Sigmoid colon (tissue), 7 donors: ENCODE data around the gene CHAT. TPM values are rescaled to one million over a fixed set of nuclear protein-coding genes. Genes with fewer than 3 reads are reported as not detected.

ENCODE experiments used
- DNase-seq: peaks from one replicate; pipeline ENCODE4 v3.0.0-alpha.2; 2019
- H3K27ac ChIP-seq, 4 donors: fragments of 200-600 bp; sonication (generic); one replicate each; pipeline ENCODE4 v1.5.1; 2016 to 2019; ENCODE audit warnings: mild to moderate bottlenecking in 1 of 4
- H3K27me3 ChIP-seq, 3 donors: fragments of 200-600 bp; sonication (generic); one replicate each; pipeline ENCODE4 v1.5.1; 2019; ENCODE audit warnings: mild to moderate bottlenecking in 1 of 3
- H3K36me3 ChIP-seq, 4 donors: fragments of 200-600 bp; sonication (generic); one replicate each; pipeline ENCODE4 v1.5.1; 2016 to 2019
- H3K4me1 ChIP-seq, 4 donors: fragments of 200-600 bp; sonication (generic); one replicate each; pipeline ENCODE4 v1.5.1; 2017 to 2019
- H3K4me3 ChIP-seq, 4 donors: fragments of 200-600 bp; sonication (generic); one replicate each; pipeline ENCODE4 v1.5.1; 2017 to 2019; ENCODE audit warnings: mild to moderate bottlenecking in 2 of 4, moderate library complexity in 1 of 4
- H3K9me3 ChIP-seq, 4 donors: fragments of 200-600 bp in 3 of 4; sonication (generic) in 3 of 4; one replicate each; pipeline versions ENCODE4 v1.5.1 to v1.6.1; 2013 to 2019
- EP300 ChIP-seq, 4 donors: sonication (generic); formaldehyde crosslinking; IDR thresholded peaks; one replicate each; pipeline ENCODE4 v1.6.1; 2017; ENCODE audit warnings: antibody characterized with exemption in 4 of 4
- POLR2A ChIP-seq, 2 donors: fragments of 450-650 bp; IDR thresholded peaks; one replicate each; pipeline ENCODE4 v1.6.1; 2016; ENCODE audit warnings: antibody characterized with exemption in 2 of 2, mild to moderate bottlenecking in 2 of 2, moderate library complexity in 2 of 2
- POLR2AphosphoS5 ChIP-seq, 4 donors: sonication (generic); formaldehyde crosslinking; IDR thresholded peaks; one replicate each; pipeline ENCODE4 v1.6.1; 2017; ENCODE audit warnings: antibody characterized with exemption in 4 of 4
- WGBS, 2 donors: extraction: QIAGEN DNeasy Blood & Tissue Kit; methylation state at CpG; one replicate each; pipeline ENCODE4 v1.1.7; 2013; 5-methylcytosine and 5-hydroxymethylcytosine counted together
- intact Hi-C: fragments of 100-400 bp; cut with DNase I; formaldehyde crosslinking; loops from one replicate; pipeline ENCODE4 v1.15.1; 2023
- polyA plus RNA-seq, 3 donors: library from polyadenylated mRNA; stranded (reverse); fragments of 200-250 nt; gene quantifications; one replicate each; pipeline ENCODE4 v1.2.3, GENCODE V29; 2013
- total RNA-seq, 4 donors: library from RNA; depleted of rRNA; stranded (reverse); fragments of >200 nt; gene quantifications; one replicate each; pipeline ENCODE4 v1.1.0, GENCODE V29; 2016
- TF ChIP-seq, protein P1 (sequence below), 4 experiments: fragments of 450-650 bp in 3 of 4; fragments of 200-600 bp in 1 of 4; IDR thresholded peaks; one replicate each; pipeline ENCODE4 v1.5.1; 2016 to 2019; ENCODE audit warnings: antibody characterized with exemption in 4 of 4, mild to moderate bottlenecking in 3 of 4, moderate library complexity in 2 of 4
- donor health status: healthy with polysubstance abuse.
- donor health status: Bipolar disorder and iron deficiency.
- donor health status: healthy.

Gene CHAT
- total and polyA plus RNA-seq, 7 donors, result 0.41 to 0.57 TPM; not detected in 5

DNA sequence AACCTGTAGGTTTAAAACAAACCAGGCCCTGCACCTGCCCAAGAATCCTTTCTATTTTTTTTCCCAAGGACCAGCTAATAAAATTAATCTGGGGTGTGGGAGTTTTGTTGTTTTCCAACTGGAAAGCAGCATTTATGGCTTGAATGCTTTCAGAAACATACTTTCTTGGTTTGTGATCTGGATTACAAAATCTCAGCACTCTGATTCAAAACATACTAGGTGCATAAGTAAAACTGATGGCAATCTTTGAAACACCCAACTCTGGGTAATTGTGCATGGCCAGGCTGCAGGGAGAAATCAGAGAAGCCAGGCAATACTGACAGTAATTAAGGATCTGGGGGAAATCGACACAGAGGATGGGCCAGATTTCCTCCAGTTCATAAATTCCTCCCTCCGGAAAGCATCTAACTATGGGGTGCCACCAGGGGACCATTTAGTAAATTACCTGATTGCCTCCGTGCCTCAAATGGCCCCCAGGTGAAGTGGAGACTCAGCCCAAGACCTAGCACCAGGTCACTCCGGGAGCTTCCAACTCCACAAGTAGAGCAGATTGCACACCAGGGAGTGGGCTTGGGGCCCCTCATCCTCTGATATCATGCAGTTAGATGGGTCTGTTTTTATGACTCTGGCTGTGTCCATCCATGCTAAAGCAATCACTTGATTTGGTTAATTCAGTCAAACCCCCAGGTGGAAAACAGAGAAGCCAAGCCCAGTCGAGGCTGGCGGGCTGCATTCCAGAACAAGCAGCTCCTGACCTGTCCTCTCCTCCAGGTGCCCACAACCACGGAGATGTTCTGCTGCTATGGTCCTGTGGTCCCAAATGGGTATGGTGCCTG lies 50.4 kb downstream of the CHAT start:
- Histone ChIP-seq H3K9me3 (no peaks in the 10 kb centered on the region), H3K27ac (no peak overlapping the region), H3K4me1 (no peaks in the 10 kb centered on the region), H3K36me3 (no peaks in the 10 kb centered on the region), H3K4me3 (no peak overlapping the region), H3K27me3 (no peaks in the 10 kb centered on the region)
- no peak for DNase-seq
- TF ChIP-seq POLR2A (IDR thresholded peaks at IDR 0.05), result no peak
- TF ChIP-seq, protein P1, sequence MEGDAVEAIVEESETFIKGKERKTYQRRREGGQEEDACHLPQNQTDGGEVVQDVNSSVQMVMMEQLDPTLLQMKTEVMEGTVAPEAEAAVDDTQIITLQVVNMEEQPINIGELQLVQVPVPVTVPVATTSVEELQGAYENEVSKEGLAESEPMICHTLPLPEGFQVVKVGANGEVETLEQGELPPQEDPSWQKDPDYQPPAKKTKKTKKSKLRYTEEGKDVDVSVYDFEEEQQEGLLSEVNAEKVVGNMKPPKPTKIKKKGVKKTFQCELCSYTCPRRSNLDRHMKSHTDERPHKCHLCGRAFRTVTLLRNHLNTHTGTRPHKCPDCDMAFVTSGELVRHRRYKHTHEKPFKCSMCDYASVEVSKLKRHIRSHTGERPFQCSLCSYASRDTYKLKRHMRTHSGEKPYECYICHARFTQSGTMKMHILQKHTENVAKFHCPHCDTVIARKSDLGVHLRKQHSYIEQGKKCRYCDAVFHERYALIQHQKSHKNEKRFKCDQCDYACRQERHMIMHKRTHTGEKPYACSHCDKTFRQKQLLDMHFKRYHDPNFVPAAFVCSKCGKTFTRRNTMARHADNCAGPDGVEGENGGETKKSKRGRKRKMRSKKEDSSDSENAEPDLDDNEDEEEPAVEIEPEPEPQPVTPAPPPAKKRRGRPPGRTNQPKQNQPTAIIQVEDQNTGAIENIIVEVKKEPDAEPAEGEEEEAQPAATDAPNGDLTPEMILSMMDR (IDR thresholded peaks at IDR 0.05), result no peak
- TF ChIP-seq POLR2AphosphoS5 (IDR thresholded peaks at IDR 0.05), result no peak
- TF ChIP-seq EP300 (IDR thresholded peaks at IDR 0.05), result no peak
- intact Hi-C loops, result no loop called here
- WGBS, 2 donors, result 75 to 79% methylated on average over 7 of the region's 7 CpGs

DNA sequence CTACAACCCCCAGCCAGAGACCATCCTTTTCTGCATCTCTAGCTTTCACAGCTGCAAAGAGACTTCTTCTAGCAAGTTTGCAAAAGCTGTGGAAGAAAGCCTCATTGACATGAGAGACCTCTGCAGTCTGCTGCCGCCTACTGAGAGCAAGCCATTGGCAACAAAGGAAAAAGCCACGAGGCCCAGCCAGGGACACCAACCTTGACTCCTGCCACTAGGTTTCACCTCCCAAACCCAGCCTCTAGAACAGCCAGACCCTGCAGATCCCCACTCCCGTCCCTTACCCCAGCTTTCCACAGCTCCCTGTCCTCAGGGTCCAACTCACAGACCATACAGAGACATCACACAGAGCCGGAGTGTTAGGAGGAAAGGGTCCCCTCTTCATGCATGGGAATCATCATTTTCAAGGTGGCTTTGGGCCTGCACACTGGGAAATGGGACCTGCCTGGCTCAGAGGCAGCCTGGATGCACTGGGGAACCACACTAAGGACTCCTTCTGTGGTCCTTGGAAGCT lies 51.1 kb downstream of the CHAT start:
- no peak for DNase-seq
- Histone ChIP-seq H3K4me3 (no peak overlapping the region), H3K27ac (no peak overlapping the region), H3K4me1 (no peaks in the 10 kb centered on the region), H3K27me3 (no peaks in the 10 kb centered on the region), H3K36me3 (no peaks in the 10 kb centered on the region), H3K9me3 (no peaks in the 10 kb centered on the region)
- intact Hi-C loops, result no loop called here
- 77 to 85% methylated on average over 4 of the region's 4 CpGs for WGBS, 2 donors
- no peak for TF ChIP-seq POLR2AphosphoS5 (IDR thresholded peaks at IDR 0.05)
- no peak for TF ChIP-seq POLR2A (IDR thresholded peaks at IDR 0.05)
- TF ChIP-seq, protein P1 (IDR thresholded peaks at IDR 0.05), result no peak
- TF ChIP-seq EP300 (IDR thresholded peaks at IDR 0.05), result no peak

DNA sequence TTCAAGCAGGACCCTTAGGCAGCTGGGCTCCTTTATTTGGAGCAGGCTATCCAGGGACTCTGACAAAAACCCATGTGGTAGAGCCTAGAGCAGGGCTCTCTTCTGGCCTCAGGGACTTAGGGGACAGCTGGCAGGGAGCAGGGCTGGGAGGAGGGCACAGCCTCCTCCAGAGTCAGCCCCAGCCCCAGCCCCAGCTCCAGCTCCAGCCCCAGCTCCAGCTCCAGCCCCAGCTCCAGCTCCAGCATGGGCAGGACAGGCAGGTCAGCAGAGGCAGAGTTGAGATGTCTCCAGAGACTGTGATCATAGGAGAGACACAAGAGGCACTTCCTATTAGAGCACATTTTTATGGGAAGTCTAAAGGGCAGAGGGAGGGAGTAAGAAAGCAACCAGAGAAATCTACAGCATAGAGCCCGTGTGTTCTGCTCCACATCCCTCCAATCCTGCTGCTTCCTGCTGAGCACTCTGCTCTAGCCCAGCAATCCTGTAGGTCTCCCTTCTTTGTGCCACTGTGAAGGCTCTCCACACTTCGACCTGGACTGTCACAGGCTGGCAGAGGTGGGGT lies 52.3 kb downstream of the CHAT start:
- no peaks in the 10 kb centered on the region for H3K4me1 ChIP-seq
- peaks cover 0 to 4% (median 0%) of the 10 kb centered on the region in 4 donors for H3K9me3 ChIP-seq
- H3K27me3 ChIP-seq, result no peaks in the 10 kb centered on the region
- H3K36me3 ChIP-seq, result no peaks in the 10 kb centered on the region
- TF ChIP-seq POLR2AphosphoS5 (IDR thresholded peaks at IDR 0.05), result no peak
- TF ChIP-seq, protein P1 (IDR thresholded peaks at IDR 0.05), result no peak
- TF ChIP-seq EP300 (IDR thresholded peaks at IDR 0.05), result no peak
- no peak for TF ChIP-seq POLR2A (IDR thresholded peaks at IDR 0.05)
- intact Hi-C loops, result no loop called here
- H3K4me3 ChIP-seq, result no peak overlapping the region
- 11 to 46% methylated on average over 2 of the region's 2 CpGs for WGBS, 2 donors
- H3K27ac ChIP-seq, result no peak overlapping the region
- no peak for DNase-seq

DNA sequence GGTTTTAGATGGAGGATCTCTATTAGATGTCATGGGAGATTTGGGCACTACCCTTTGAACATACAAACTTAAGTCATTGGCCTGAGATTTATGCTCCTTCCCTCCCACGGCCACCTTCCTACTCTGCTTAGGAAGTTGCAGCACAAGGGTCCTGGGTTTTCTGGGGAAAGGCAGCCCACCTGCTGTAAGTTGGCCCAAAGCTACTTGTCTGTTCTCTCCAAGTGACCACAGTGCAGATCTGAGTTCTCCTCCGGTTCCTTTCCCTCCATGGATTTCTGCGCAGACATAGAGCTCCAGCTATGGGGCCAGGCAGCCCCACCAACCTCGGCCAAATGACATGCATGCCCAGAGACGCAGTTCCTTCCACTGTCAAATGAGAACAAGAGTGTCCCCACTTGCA lies 52.8 kb downstream of the CHAT start:
- WGBS, 2 donors, result 87% methylated on average over 5 of the region's 5 CpGs
- TF ChIP-seq, protein P1 (IDR thresholded peaks at IDR 0.05), result no peak
- TF ChIP-seq EP300 (IDR thresholded peaks at IDR 0.05) (no peak), POLR2AphosphoS5 (IDR thresholded peaks at IDR 0.05) (no peak), POLR2A (IDR thresholded peaks at IDR 0.05) (no peak)
- H3K9me3 ChIP-seq, result peaks cover 0 to 4% (median 0%) of the 10 kb centered on the region in 4 donors
- no peaks in the 10 kb centered on the region for H3K36me3 ChIP-seq
- DNase-seq, result no peak
- H3K27me3 ChIP-seq, result no peaks in the 10 kb centered on the region
- no peaks in the 10 kb centered on the region for H3K4me1 ChIP-seq
- intact Hi-C loops, result no loop called here
- H3K4me3 ChIP-seq, result no peak overlapping the region
- no peak overlapping the region for H3K27ac ChIP-seq
